Stimulated activated CD4-positive, alpha-beta T cell treated with anti-CD3 and anti-CD28 coated beads, Interleukin-15, amount 100 ng/mL, for 1 hour (primary cell): Measurements from ENCODE around the gene VSIG10.

Experiments used
- DNase-seq, 2 donors: peaks; one replicate each; pipeline ENCODE4 v3.0.0-alpha.2; 2020; ENCODE audit warnings: low read depth in 1 of 2, low spot score in 1 of 2

VSIG10 gene

GRCh38 chr12:118060301-118061010, 43.4 kb downstream of the VSIG10 start:
- DNase-seq: no peak

GRCh38 chr12:118059341-118060191, 44.2 kb downstream of the VSIG10 start:
- DNase-seq: no peak

GRCh38 chr12:118058881-118059280, 44.9 kb downstream of the VSIG10 start:
- no peak for DNase-seq

GRCh38 chr12:118058227-118058626, 45.6 kb downstream of the VSIG10 start:
- no peak for DNase-seq

GRCh38 chr12:118055865-118056773, 47.7 kb downstream of the VSIG10 start:
- no peak for DNase-seq

GRCh38 chr12:118055144-118055557, 48.7 kb downstream of the VSIG10 start:
- DNase-seq: peak; percentile 28 to 44

- DNase-seq: no peak
These were observed 50.5 kb downstream of the VSIG10 start for GRCh38 chr12:118053071-118053985.

- no peak for DNase-seq
These were observed 51.3 kb downstream of the VSIG10 start for GRCh38 chr12:118052324-118053070.

- DNase-seq: no peak
These were observed 52.6 kb downstream of the VSIG10 start for GRCh38 chr12:118050972-118051910.

GRCh38 chr12:118046430-118046829, 57.4 kb downstream of the VSIG10 start:
- no peak for DNase-seq

GRCh38 chr12:118044577-118044976, 59.2 kb downstream of the VSIG10 start:
- DNase-seq: no peak

- DNase-seq: no peak
These were observed 59.7 kb downstream of the VSIG10 start for GRCh38 chr12:118044075-118044474.

- DNase-seq: no peak
These were observed 61.7 kb downstream of the VSIG10 start for GRCh38 chr12:118042091-118042490.

- DNase-seq: no peak
These were observed 65.7 kb downstream of the VSIG10 start for GRCh38 chr12:118038137-118038536.

GRCh38 chr12:118036672-118037411, 67.0 kb downstream of the VSIG10 start:
- DNase-seq: no peak

- no peak for DNase-seq
These were observed 68.4 kb downstream of the VSIG10 start for GRCh38 chr12:118035190-118036041.
